IMR-90 (cell line): Measurements from ENCODE around the gene PNP. TPM values are rescaled to one million over a fixed set of nuclear protein-coding genes. Genes with fewer than 3 reads are reported as not detected.

ENCODE experiments used
- ATAC-seq: fragments of 200-7000 bp; cut with Tn5 transposase; 2 replicates; pipeline ENCODE4 v1.9.1; 2020; ENCODE audit warnings: low read depth, mild to moderate bottlenecking, moderate library complexity
- BruUV-seq: library from RNA; stranded (reverse); fragments of 400-500 nt; replicated peaks from 2 replicates; lab custom pipeline; 2021; lab: Mats Ljungman, UMichigan
- CTCF ChIA-PET: fragments of 300-600 bp; formaldehyde crosslinking; extraction: SDS; loops from one replicate; lab custom pipeline; 2021; ENCODE audit warnings: antibody characterized with exemption; lab: Yijun Ruan, JAX
- POLR2A ChIA-PET: fragments of 300-600 bp; sonication (Branson Sonifier 250); formaldehyde crosslinking; loops from one replicate; lab custom pipeline; 2022; ENCODE audit warnings: antibody characterized with exemption; ENCODE audit not compliant: unreplicated experiment; lab: Charles Lee
- DNase-seq: peaks from one replicate; pipeline ENCODE4 v3.0.0; 2013
- H2AFZ ChIP-seq: replicated peaks from 2 replicates; pipeline ENCODE3; 2013; ENCODE audit warnings: low read length, mild to moderate bottlenecking; ENCODE audit not compliant: poor library complexity
- H2AK5ac ChIP-seq: 2 replicates; pipeline ENCODE4 v1.6.1; 2013; ENCODE audit warnings: low read depth, low read length, inconsistent platforms
- H2AK9ac ChIP-seq: replicated peaks from 2 replicates; pipeline ENCODE3; 2013; ENCODE audit warnings: mild to moderate bottlenecking, low read depth, low read length, moderate library complexity; ENCODE audit not compliant: poor library complexity
- H2BK120ac ChIP-seq: 2 replicates; pipeline ENCODE4 v1.6.1; 2013; ENCODE audit warnings: low read depth, low read length, inconsistent platforms
- H2BK15ac ChIP-seq: 3 replicates; pipeline ENCODE4 v1.6.1; 2013; ENCODE audit warnings: low read depth, low read length, inconsistent platforms
- H2BK20ac ChIP-seq: 2 replicates; pipeline ENCODE4 v1.6.1; 2013; ENCODE audit warnings: low read depth, mild to moderate bottlenecking, inconsistent platforms, low read length, moderate library complexity
- H2BK5ac ChIP-seq: 2 replicates; pipeline ENCODE4 v1.6.1; 2013; ENCODE audit warnings: mild to moderate bottlenecking, low read depth, low read length, inconsistent platforms; ENCODE audit not compliant: poor library complexity, severe bottlenecking
- H3K14ac ChIP-seq: replicated peaks from 2 replicates; pipeline ENCODE4 v1.6.1; 2013; ENCODE audit warnings: low read depth, low read length, inconsistent platforms
- H3K18ac ChIP-seq: 2 replicates; pipeline ENCODE4 v1.6.1; 2013; ENCODE audit warnings: low read depth, low read length, control low read depth
- H3K23ac ChIP-seq: 2 replicates; pipeline ENCODE4 v1.6.1; 2013; ENCODE audit warnings: low read depth, low read length, inconsistent platforms
- H3K27ac ChIP-seq: 2 replicates; pipeline ENCODE4 v1.5.1; 2013; ENCODE audit warnings: mild to moderate bottlenecking, control low read depth, low read length; ENCODE audit not compliant: insufficient read depth
- H3K27me3 ChIP-seq: 2 replicates; pipeline ENCODE4 v1.6.1; 2013; ENCODE audit warnings: low read length; ENCODE audit not compliant: control insufficient read depth, insufficient read depth
- H3K36me3 ChIP-seq: 2 replicates; pipeline ENCODE4 v1.6.1; 2013; ENCODE audit warnings: low read length, mixed read lengths; ENCODE audit not compliant: control insufficient read depth, insufficient read depth
- H3K4ac ChIP-seq: 2 replicates; pipeline ENCODE4 v1.6.1; 2013; ENCODE audit warnings: low read depth, low read length, inconsistent platforms
- H3K4me1 ChIP-seq: 2 replicates; pipeline ENCODE4 v1.6.1; 2013; ENCODE audit warnings: low read length, mixed read lengths; ENCODE audit not compliant: control insufficient read depth, insufficient read depth
- H3K4me2 ChIP-seq: 2 replicates; pipeline ENCODE4 v1.6.1; 2013; ENCODE audit warnings: low read depth, mild to moderate bottlenecking, control low read depth, low read length, moderate library complexity
- H3K4me3 ChIP-seq: 2 replicates; pipeline ENCODE4 v1.5.1; 2013; ENCODE audit warnings: low read depth, mild to moderate bottlenecking, control low read depth, low read length, moderate library complexity; ENCODE audit not compliant: insufficient read depth
- H3K56ac ChIP-seq: 2 replicates; pipeline ENCODE4 v1.6.1; 2013; ENCODE audit warnings: low read length, inconsistent platforms; ENCODE audit not compliant: insufficient read depth; ENCODE audit errors: extremely low read depth
- H3K79me1 ChIP-seq, 2 experiments: 2 replicates each; pipeline ENCODE4 v1.6.1; 2013; ENCODE audit warnings: low read length in 2 of 2, inconsistent platforms in 1 of 2, low read depth in 1 of 2
- H3K9ac ChIP-seq: 2 replicates; pipeline ENCODE4 v1.6.1; 2013; ENCODE audit warnings: low read depth, low read length, control low read depth
- H3K9me1 ChIP-seq: 2 replicates; pipeline ENCODE4 v1.6.1; 2013; ENCODE audit warnings: low read length, inconsistent platforms; ENCODE audit not compliant: insufficient read depth
- H3K9me3 ChIP-seq: 2 replicates; pipeline ENCODE4 v1.6.1; 2013; ENCODE audit warnings: low read length; ENCODE audit not compliant: control insufficient read depth, insufficient read depth
- H4K20me1 ChIP-seq: 2 replicates; pipeline ENCODE4 v1.6.1; 2013; ENCODE audit warnings: low read length, inconsistent platforms; ENCODE audit not compliant: insufficient read depth
- H4K5ac ChIP-seq: 2 replicates; pipeline ENCODE4 v1.6.1; 2013; ENCODE audit warnings: mild to moderate bottlenecking, low read depth, low read length, control low read depth
- H4K8ac ChIP-seq, 2 experiments: 2 replicates each; pipeline ENCODE4 v1.6.1; 2013; ENCODE audit warnings: low read depth in 2 of 2, low read length in 2 of 2, control low read depth in 1 of 2, inconsistent platforms in 1 of 2
- H4K91ac ChIP-seq: 2 replicates; pipeline ENCODE4 v1.6.1; 2013; ENCODE audit warnings: low read depth, low read length, inconsistent platforms; ENCODE audit not compliant: insufficient read depth
- POLR2A ChIP-seq: IDR thresholded peaks from 2 replicates; pipeline ENCODE4 v1.6.1; 2012; ENCODE audit warnings: mild to moderate bottlenecking, low read depth, low read length
- WGBS, 2 experiments: methylation state at CpG; one replicate each; pipeline versions ENCODE4 v1.1.5 to v1.1.7; 2013; ENCODE audit warnings: missing lambda C conversion rate in 2 of 2; ENCODE audit not compliant: insufficient read length in 1 of 2; ENCODE audit errors: extremely low coverage in 2 of 2; 5-methylcytosine and 5-hydroxymethylcytosine counted together
- dilution Hi-C: fragments of 300-500 bp; cut with HindIII; formaldehyde crosslinking; loops from one replicate; pipeline ENCODE4 v1.14.3; 2018; ENCODE audit warnings: low sequenced_read_pairs; ENCODE audit not compliant: unreplicated experiment
- in situ Hi-C: fragments of 300-500 bp; cut with MboI; formaldehyde crosslinking; loops from 3 replicates; pipeline ENCODE4 v1.14.3; 2019; ENCODE audit warnings: low sequenced_read_pairs, inconsistent platforms, mixed read lengths
- intact Hi-C: fragments of 100-400 bp; cut with micrococcal nuclease; formaldehyde crosslinking; loops from 2 replicates; pipeline ENCODE4 v1.10.0; 2022
- polyA plus RNA-seq, 3 experiments: library from polyadenylated mRNA; depleted of rRNA; stranded (reverse); fragments of >200 nt; gene quantifications; 2 replicates each; pipeline ENCODE4 v1.2.3, GENCODE V29; 2012; ENCODE audit warnings: low replicate concordance in 1 of 3
- total RNA-seq: library from RNA; depleted of rRNA; stranded (reverse); fragments of >200 nt; gene quantifications from 2 replicates; pipeline ENCODE4 v1.2.3, GENCODE V29; 2012

Gene PNP
- total and polyA plus RNA-seq, 2 of the 4 experiments (the other 2 are of a cell fraction): 53.4 to 68.8 TPM

- Histone ChIP-seq H2AK9ac (peak overlapping the region; percentile 95), H3K9me3 (no peaks in the 10 kb centered on the region), H3K56ac (no peak overlapping the region), H3K14ac (peak overlapping the region; percentile 65), H4K91ac (peak overlapping the region; percentile 53; the same call in 1 of the 2 replicates), H3K4me2 (peak overlapping the region; percentile 98), H3K23ac (peak overlapping the region; percentile 94), H3K9me1 (peaks cover 10% of the 10 kb centered on the region; the same call in 1 of the 2 replicates), H2BK5ac (peak overlapping the region; percentile 55), H3K4me1 (0 out of 2 replicates have a peak, but pooled peaks cover 4% of the 10 kb centered on the region), H4K20me1 (0 out of 2 replicates have a peak, but pooled peaks cover 3% of the 10 kb centered on the region), H3K4me3 (peak overlapping the region; percentile 53), H3K36me3 (peaks cover 21% of the 10 kb centered on the region), H3K9ac (peak overlapping the region; percentile 60), H4K8ac (peak overlapping the region in 1 of 2 experiments; percentile 42; a peak in 1 of 4 replicates), H2BK20ac (no peak overlapping the region), H3K4ac (peak overlapping the region; percentile 64), H2AFZ (peak overlapping the region; percentile 98), H3K27me3 (no peaks in the 10 kb centered on the region), H2AK5ac (peak overlapping the region; percentile 70), H2BK15ac (no peak overlapping the region), H3K79me1 (peaks cover 22 to 37% of the 10 kb centered on the region in 2 experiments), H3K27ac (peak overlapping the region; percentile 54), H2BK120ac (no peak overlapping the region), H4K5ac (no peak overlapping the region), H3K18ac (no peak overlapping the region)
- ChIA-PET POLR2A (interaction anchor here (0.6 to 1.1 kb wide), 2 partner anchors 48 to 221 kb away, joined by 4 to 18 read pairs; no protein-coding TSS in a partner anchor), CTCF (no interaction called here)
- BruUV-seq: no TSS peak
- TF ChIP-seq POLR2A: no peak
- no peak for DNase-seq
- in situ Hi-C loops: loop anchor here (25.0 kb wide), 1 partner anchor 627 kb away; the partner anchor contains the start of gene ZNF219
- dilution Hi-C loops: no loop called here
- peak; percentile 9 for ATAC-seq
- 8% methylated on average over 14 of the region's 32 CpGs; no CpG with 5 or more reads in 1 of the 2 experiments for WGBS, 2 experiments
- intact Hi-C loops: loop anchor here (1.0 kb wide), 2 partner anchors 117 to 223 kb away; partner anchors contain the start of gene PARP2
Observed at GRCh38 chr14:20460458-20461224, 8.6 kb upstream of the PNP start.
